GM12891 (cell line): ENCODE measurements around the gene KDM2B.

Source experiments
- POLR2A ChIP-seq: IDR thresholded peaks from 2 replicates; pipeline ENCODE4 v1.6.1; 2011; ENCODE audit warnings: low read depth, low read length, control low read depth
- TAF1 ChIP-seq: IDR thresholded peaks from 2 replicates; pipeline ENCODE4 v1.6.1; 2011; ENCODE audit warnings: low read depth, low read length, control low read depth

DNA sequence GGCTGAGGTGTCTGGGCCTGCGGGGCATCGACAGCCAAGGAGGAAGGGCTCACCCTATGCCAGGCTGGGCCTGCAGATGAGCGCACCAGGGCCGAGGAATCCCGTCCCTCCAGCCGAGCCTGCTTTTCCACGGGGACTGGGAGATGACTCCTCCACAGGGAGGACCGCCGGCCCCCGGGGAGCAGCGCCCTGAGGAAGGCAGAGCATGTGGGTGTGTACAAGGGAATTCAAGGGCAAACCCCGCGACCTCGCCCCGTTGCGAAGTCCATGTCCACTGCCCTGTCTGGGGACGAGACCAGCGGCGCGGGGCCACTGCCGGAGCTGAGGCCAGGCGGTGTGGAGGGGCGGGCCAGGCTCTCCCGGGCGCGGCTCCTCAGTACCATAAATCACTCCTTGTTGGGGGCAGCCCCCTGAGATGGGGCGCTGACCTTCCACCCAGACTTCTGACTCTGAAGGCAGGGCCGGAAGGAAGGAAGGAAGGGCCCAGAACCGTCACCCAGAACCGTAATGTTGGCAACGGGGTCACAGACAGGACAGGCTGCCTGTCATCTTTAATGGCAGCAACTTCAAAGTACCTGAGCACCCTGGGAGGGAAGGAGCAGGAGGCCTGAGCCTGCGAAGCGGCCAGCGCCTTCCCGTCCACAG is 128.4 kb downstream of the KDM2B start:
- no peak for TF ChIP-seq TAF1
- TF ChIP-seq POLR2A = no peak
